HepG2 (cell line): ENCODE measurements around the gene KPNA3. TPM values are rescaled to one million over a fixed set of nuclear protein-coding genes. Genes with fewer than 3 reads are reported as not detected.

Experiments used
- DMTF1 ChIP-seq: sonication (generic); formaldehyde crosslinking; IDR thresholded peaks from 2 replicates; pipeline ENCODE4 v1.4.0; 2020; ENCODE audit warnings: mild to moderate bottlenecking, missing genetic modification reagents
- ELK4 ChIP-seq: sonication (generic); formaldehyde crosslinking; IDR thresholded peaks from 2 replicates; pipeline ENCODE4 v1.9.0; 2021; ENCODE audit warnings: missing genetic modification reagents, borderline replicate concordance
- GLMP ChIP-seq: sonication (generic); formaldehyde crosslinking; IDR thresholded peaks from 2 replicates; pipeline ENCODE4 v1.9.0; 2021; ENCODE audit warnings: missing genetic modification reagents, mild to moderate bottlenecking, borderline replicate concordance
- IRF1 ChIP-seq: sonication (generic); formaldehyde crosslinking; IDR thresholded peaks from 2 replicates; pipeline ENCODE4 v1.4.0; 2020; ENCODE audit warnings: low read depth, mild to moderate bottlenecking, missing genetic modification reagents
- NR2F6 ChIP-seq, 2 experiments: IDR thresholded peaks; 2 replicates each; pipeline ENCODE4 v1.6.1; 2016; ENCODE audit warnings: antibody characterized with exemption in 1 of 2, mild to moderate bottlenecking in 1 of 2
- RELA ChIP-seq: sonication (generic); formaldehyde crosslinking; IDR thresholded peaks from 2 replicates; pipeline ENCODE4 v1.4.0; 2020; ENCODE audit warnings: missing genetic modification reagents
- SCMH1 ChIP-seq: sonication (generic); formaldehyde crosslinking; IDR thresholded peaks from 2 replicates; pipeline ENCODE4 v1.9.0; 2021; ENCODE audit warnings: missing genetic modification reagents, mild to moderate bottlenecking, borderline replicate concordance
- SIN3A ChIP-seq: IDR thresholded peaks from 2 replicates; pipeline ENCODE4 v1.6.1; 2011; ENCODE audit warnings: low read depth, mild to moderate bottlenecking, control low read depth, low read length, borderline replicate concordance
- SOX5 ChIP-seq: IDR thresholded peaks from 2 replicates; pipeline ENCODE4 v1.6.1; 2016; ENCODE audit warnings: borderline replicate concordance
- TCF7 ChIP-seq: sonication (generic); IDR thresholded peaks from 2 replicates; pipeline ENCODE4 v1.6.1; 2016; ENCODE audit warnings: antibody characterized with exemption, low read depth
- TEAD3 ChIP-seq: optimal IDR thresholded peaks from 2 replicates; pipeline ENCODE3; 2016; ENCODE audit warnings: borderline replicate concordance
- ZBTB38 ChIP-seq: sonication (generic); formaldehyde crosslinking; IDR thresholded peaks from 2 replicates; pipeline ENCODE4 v1.5.1; 2020; ENCODE audit warnings: mild to moderate bottlenecking, missing genetic modification reagents
- ZFP1 ChIP-seq: IDR thresholded peaks from 2 replicates; pipeline ENCODE4 v1.6.1; 2016
- ZNF280B ChIP-seq: sonication (generic); formaldehyde crosslinking; IDR thresholded peaks from 2 replicates; pipeline ENCODE4 v1.5.0; 2020; ENCODE audit warnings: missing genetic modification reagents, mild to moderate bottlenecking, borderline replicate concordance
- ZNF609 ChIP-seq: sonication (generic); formaldehyde crosslinking; IDR thresholded peaks from 2 replicates; pipeline ENCODE4 v1.4.0; 2020; ENCODE audit warnings: mild to moderate bottlenecking, missing genetic modification reagents, borderline replicate concordance
- ZNF652 ChIP-seq: IDR thresholded peaks from 2 replicates; pipeline ENCODE4 v1.6.1; 2016; ENCODE audit warnings: low read depth, borderline replicate concordance
- polyA plus RNA-seq, 8 experiments: library from polyadenylated mRNA; depleted of rRNA in 3 of 8; stranded (reverse) in 7 of 8; unstranded in 1 of 8; fragments of >200 nt; fragmentation: Illumina TruSeq in 4 of 8; extraction: Trizol in 4 of 8; gene quantifications; 2 replicates each; pipeline versions ENCODE4 v1.2.1 to v1.2.3, GENCODE V29; 2011 to 2016; ENCODE audit warnings: low read depth in 4 of 8, missing spikeins in 1 of 8, mixed read lengths in 1 of 8; ENCODE audit not compliant: insufficient read depth in 1 of 8
- total RNA-seq, 5 experiments: library from RNA; depleted of rRNA; stranded (reverse); fragments of >200 nt; fragmentation: Illumina TruSeq; extraction: Trizol; gene quantifications; 2 replicates each; pipeline ENCODE4 v1.2.3, GENCODE V29; 2016; ENCODE audit warnings: low read depth in 1 of 5

KPNA3 gene
- total and polyA plus RNA-seq, 2 of the 13 experiments (the other 11 are each of a cell fraction or from before 2014, with no cell fraction given): 13.0 to 28.9 TPM

GRCh38 chr13:49690133-49690994, 102.1 kb downstream of the KPNA3 start (continued):
- TF ChIP-seq GLMP (CRISPR knock-in tag) (no peak), SCMH1 (CRISPR knock-in tag) (no peak), IRF1 (CRISPR knock-in tag) (no peak), TCF7 (peak; percentile 48; the same call in 1 of the 2 replicates), ZNF280B (CRISPR knock-in tag) (no peak), SOX5 (CRISPR knock-in tag) (peak; percentile 52; the same call in 1 of the 2 replicates), TEAD3 (CRISPR knock-in tag) (no peak), ZNF652 (CRISPR knock-in tag) (peak; percentile 86), NR2F6 (IDR thresholded peaks at IDR 0.05) (peak; percentile 46; the same call in 1 of the 2 replicates), NR2F6 (CRISPR knock-in tag; IDR thresholded peaks at IDR 0.05) (peak; percentile 39; the same call in 1 of the 2 replicates), RELA (no peak), ZFP1 (CRISPR knock-in tag) (no peak), DMTF1 (CRISPR knock-in tag) (no peak), SIN3A (0 out of 2 replicates have a peak, but pooled peaks have one; percentile 26), ZBTB38 (CRISPR knock-in tag) (no peak), ELK4 (CRISPR knock-in tag) (no peak), ZNF609 (CRISPR knock-in tag) (no peak)
